HG02943 (cell line): ENCODE data around the gene RBM10.
A peak's percentile ranks its signal among the peaks of the same experiment; 100 is the strongest.

Experiments used
- ATAC-seq: cut with Tn5 transposase; IDR thresholded peaks from one replicate; pipeline ENCODE4 v1.9.1; 2021; ENCODE audit warnings: mild to moderate bottlenecking, low read depth, moderate library complexity; ENCODE audit not compliant: unreplicated experiment

RBM10 gene

GRCh38 chrX:47214435-47215077 lies 69.5 kb downstream of the RBM10 start:
- ATAC-seq, result no peak

- ATAC-seq, result no peak
Observed at GRCh38 chrX:47215291-47215900, 70.4 kb downstream of the RBM10 start.

- ATAC-seq, result no peak
Observed at GRCh38 chrX:47216393-47216925, 71.4 kb downstream of the RBM10 start.

- no peak for ATAC-seq
Observed at GRCh38 chrX:47217121-47217851, 72.3 kb downstream of the RBM10 start.

- ATAC-seq, result peak; percentile 94
Observed at GRCh38 chrX:47217852-47218279, 72.8 kb downstream of the RBM10 start.

- peak; percentile 44 for ATAC-seq
Observed at GRCh38 chrX:47218280-47218919, 73.4 kb downstream of the RBM10 start, which contains the start of gene CDK16. Gene CDK16 (plus strand): TSS chrX:47218681. CDS start chrX:47223558, 4,877 bp downstream.

GRCh38 chrX:47218920-47219815 lies 74.1 kb downstream of the RBM10 start:
- ATAC-seq, result no peak

- no peak for ATAC-seq
Observed at GRCh38 chrX:47221756-47222155, 76.7 kb downstream of the RBM10 start.

- ATAC-seq, result no peak
Observed at GRCh38 chrX:47222751-47223350, 77.8 kb downstream of the RBM10 start.

GRCh38 chrX:47223476-47224250 lies 78.6 kb downstream of the RBM10 start:
- ATAC-seq, result no peak

- ATAC-seq, result no peak
Observed at GRCh38 chrX:47224266-47224895, 79.4 kb downstream of the RBM10 start.

- ATAC-seq, result no peak
Observed at GRCh38 chrX:47224896-47225290, 79.9 kb downstream of the RBM10 start.

- ATAC-seq, result no peak
Observed at GRCh38 chrX:47226071-47226470, 81.0 kb downstream of the RBM10 start.

GRCh38 chrX:47226531-47227333 lies 81.7 kb downstream of the RBM10 start:
- ATAC-seq, result no peak

- ATAC-seq, result no peak
Observed at GRCh38 chrX:47227334-47227583, 82.2 kb downstream of the RBM10 start.

- ATAC-seq, result no peak
Observed at GRCh38 chrX:47228550-47229270, 83.7 kb downstream of the RBM10 start.

- ATAC-seq, result no peak
Observed at GRCh38 chrX:47229427-47229826, 84.4 kb downstream of the RBM10 start.
